ENCODE measurements around the gene ATG101. TPM values are rescaled to one million over a fixed set of nuclear protein-coding genes. Genes with fewer than 3 reads are reported as not detected.
A peak's percentile ranks its signal among the peaks of the same experiment; 100 is the strongest.

Gene ATG101
- total and polyA plus RNA-seq, 8 donors, result 19.7 to 42.4 (median 25.1) TPM

- peaks cover 0 to 57% of the 10 kb centered on the region in 2 donors for H3K36me3 ChIP-seq
- intact Hi-C loops (cut with DNase I), result no loop called here
- no peak for ATAC-seq
These were observed 12.8 kb upstream of the ATG101 start for GRCh38 chr12:52056801-52057637.

GRCh38 chr12:52057638-52058576, 11.9 kb upstream of the ATG101 start:
- Histone ChIP-seq H3K9me3 (no peaks in the 10 kb centered on the region), H3K27ac (no peak overlapping the region), H3K27me3 (no peaks in the 10 kb centered on the region), H3K4me1 (peaks cover 0 to 11% of the 10 kb centered on the region in 2 donors), H3K4me3 (no peak overlapping the region), H3K36me3 (peaks cover 0 to 57% of the 10 kb centered on the region in 2 donors)
- no peak for TF ChIP-seq CTCF (IDR thresholded peaks at IDR 0.05)
- intact Hi-C loops (cut with DNase I), result no loop called here
- ATAC-seq, result no peak
- no peak for DNase-seq

More at GRCh38 chr12:52056801-52057637, 12.8 kb upstream of the ATG101 start:
- DNase-seq, result no peak
- Histone ChIP-seq H3K4me1 (peaks cover 0 to 19% of the 10 kb centered on the region in 2 donors), H3K27ac (no peak overlapping the region), H3K4me3 (no peak overlapping the region), H3K9me3 (no peaks in the 10 kb centered on the region), H3K27me3 (no peaks in the 10 kb centered on the region)
- no peak for TF ChIP-seq CTCF (IDR thresholded peaks at IDR 0.05)

- peaks cover 0 to 2% of the 10 kb centered on the region in 2 donors for H3K4me1 ChIP-seq
- intact Hi-C loops (cut with DNase I), result no loop called here
- no peak for TF ChIP-seq CTCF (IDR thresholded peaks at IDR 0.05)
- H3K36me3 ChIP-seq, result peaks cover 0 to 57% of the 10 kb centered on the region in 2 donors
- DNase-seq (no peak), ATAC-seq (peak; percentile 2)
- no peak overlapping the region for H3K4me3 ChIP-seq
- H3K9me3 ChIP-seq, result no peaks in the 10 kb centered on the region
- H3K27me3 ChIP-seq, result no peaks in the 10 kb centered on the region
- H3K27ac ChIP-seq, result no peak overlapping the region
These were observed 11.0 kb upstream of the ATG101 start for GRCh38 chr12:52058631-52059361.

GRCh38 chr12:52059582-52060497, 9.9 kb upstream of the ATG101 start:
- H3K4me3 ChIP-seq, result no peak overlapping the region
- ATAC-seq (peak; percentile 1), DNase-seq (no peak)
- H3K36me3 ChIP-seq, result peaks cover 0 to 47% of the 10 kb centered on the region in 2 donors
- no peaks in the 10 kb centered on the region for H3K9me3 ChIP-seq
- no peaks in the 10 kb centered on the region for H3K27me3 ChIP-seq
- no peak for TF ChIP-seq CTCF (IDR thresholded peaks at IDR 0.05)
- H3K4me1 ChIP-seq, result no peaks in the 10 kb centered on the region
- intact Hi-C loops (cut with DNase I), result no loop called here
- H3K27ac ChIP-seq, result no peak overlapping the region
